Endothelial cell of umbilical vein (primary cell): ENCODE data around the gene VPS35L. TPM values are rescaled to one million over a fixed set of nuclear protein-coding genes. Genes with fewer than 3 reads are reported as not detected.

Experiments
- BruUV-seq: library from RNA; stranded (reverse); fragments of 400-500 nt; replicated peaks from 2 replicates; lab custom pipeline; 2021; lab: Mats Ljungman, UMichigan
- CTCF ChIA-PET: fragments of 300-600, 350-600 bp; sonication (Branson Sonifier 250); formaldehyde crosslinking; loops from one replicate; lab custom pipeline; 2021; ENCODE audit warnings: antibody characterized with exemption, inconsistent platforms; lab: Charles Lee
- POLR2A ChIA-PET: fragments of 300-600, 350-600 bp; sonication (Branson Sonifier 250); formaldehyde crosslinking; loops from one replicate; lab custom pipeline; 2021; ENCODE audit warnings: antibody characterized with exemption, inconsistent platforms; lab: Charles Lee
- DNase-seq: peaks from one replicate; pipeline ENCODE4 v3.0.0-alpha.2; 2011; ENCODE audit warnings: low read depth, low spot score
- FAIRE-seq: peaks from 2 replicates; lab custom pipeline; 2011; peaks lifted over from hg19 to GRCh38; lab: Jason Lieb, UNC
- H2AFZ ChIP-seq: 2 replicates; pipeline ENCODE4 v1.6.0; 2012; ENCODE audit warnings: low read depth, low read length, control low read depth, inconsistent platforms
- H3K27ac ChIP-seq: 2 replicates; pipeline ENCODE4 v1.5.1; 2011; ENCODE audit warnings: low read depth, mild to moderate bottlenecking, control low read depth, low read length, moderate library complexity; ENCODE audit not compliant: insufficient read depth
- H3K27me3 ChIP-seq, 2 experiments: 2 replicates each; pipeline versions ENCODE4 v1.6.0 to v1.6.1; 2011; ENCODE audit warnings: low read length in 2 of 2, mixed read lengths in 1 of 2; ENCODE audit not compliant: control insufficient read depth in 2 of 2, insufficient read depth in 2 of 2
- H3K36me3 ChIP-seq, 2 experiments: 2 replicates in 1 of 2; 3 replicates in 1 of 2; pipeline ENCODE4 v1.5.1; 2011; ENCODE audit warnings: low read length in 2 of 2, mild to moderate bottlenecking in 1 of 2, moderate library complexity in 1 of 2; ENCODE audit not compliant: control insufficient read depth in 2 of 2, insufficient read depth in 2 of 2; ENCODE audit errors: extremely low read depth in 1 of 2
- H3K4me1 ChIP-seq: 3 replicates; pipeline ENCODE4 v1.5.1; 2011; ENCODE audit warnings: mild to moderate bottlenecking, low read length; ENCODE audit not compliant: control insufficient read depth, insufficient read depth; ENCODE audit errors: extremely low read depth
- H3K4me2 ChIP-seq: 2 replicates; pipeline ENCODE4 v1.6.1; 2011; ENCODE audit warnings: low read length, control low read depth, mixed read lengths; ENCODE audit not compliant: insufficient read depth
- H3K4me3 ChIP-seq, 3 experiments: fragments of 200-600 bp in 1 of 3; sonication (generic), shearing (Covaris generic) in 1 of 3; replicated peaks in 1 of 3; 2 replicates each; pipeline ENCODE4 v1.5.1; 2011 to 2016; ENCODE audit warnings: control low read depth in 3 of 3, low read length in 3 of 3, mild to moderate bottlenecking in 2 of 3, inconsistent platforms in 1 of 3, low read depth in 1 of 3, moderate library complexity in 1 of 3; ENCODE audit not compliant: insufficient read depth in 1 of 3
- H3K79me2 ChIP-seq: 2 replicates; pipeline ENCODE4 v1.6.0; 2012; ENCODE audit warnings: low read length, inconsistent platforms; ENCODE audit not compliant: control insufficient read depth, insufficient read depth
- H3K9ac ChIP-seq: replicated peaks from 2 replicates; pipeline ENCODE3; 2011; ENCODE audit warnings: low read length, control low read depth; ENCODE audit not compliant: insufficient read depth; ENCODE audit errors: extremely low read depth
- H3K9me1 ChIP-seq: replicated peaks from 3 replicates; pipeline ENCODE4 v1.6.0; 2011; ENCODE audit warnings: mild to moderate bottlenecking, low read length; ENCODE audit not compliant: control insufficient read depth, insufficient read depth; ENCODE audit errors: extremely low read depth
- H3K9me3 ChIP-seq: replicated peaks from 2 replicates; pipeline ENCODE4 v1.5.1; 2012; ENCODE audit warnings: low read length, inconsistent platforms; ENCODE audit not compliant: control insufficient read depth, insufficient read depth
- H4K20me1 ChIP-seq: replicated peaks from 2 replicates; pipeline ENCODE3; 2011; ENCODE audit warnings: mild to moderate bottlenecking, low read length; ENCODE audit not compliant: control insufficient read depth, insufficient read depth; ENCODE audit errors: extremely low read depth
- CTCF ChIP-seq, 2 donors: IDR thresholded peaks; 1 replicate in 1 of 2; 2 replicates in 1 of 2; pipeline ENCODE4 v1.5.1; 2011; ENCODE audit warnings: low read length in 2 of 2, mild to moderate bottlenecking in 2 of 2, moderate library complexity in 2 of 2, control low read depth in 1 of 2, inconsistent platforms in 1 of 2, low read depth in 1 of 2; ENCODE audit not compliant: insufficient read depth in 1 of 2; ENCODE audit errors: extremely low read depth in 1 of 2
- EZH2 ChIP-seq: IDR thresholded peaks from 2 replicates; pipeline ENCODE4 v1.6.1; 2012; ENCODE audit warnings: borderline replicate concordance, low read depth, mild to moderate bottlenecking, moderate library complexity, low read length, inconsistent platforms; ENCODE audit not compliant: severe bottlenecking
- FOS ChIP-seq: IDR thresholded peaks from 2 replicates; pipeline ENCODE4 v1.6.1; 2011; ENCODE audit warnings: mild to moderate bottlenecking, low read length, moderate library complexity, borderline replicate concordance; ENCODE audit not compliant: insufficient read depth
- GATA2 ChIP-seq: IDR thresholded peaks from 2 replicates; pipeline ENCODE4 v1.7.0; 2011; ENCODE audit warnings: low read depth, mild to moderate bottlenecking, moderate library complexity, mixed read lengths, low read length; ENCODE audit not compliant: insufficient read length, insufficient read depth
- JUN ChIP-seq: IDR thresholded peaks from 2 replicates; pipeline ENCODE4 v1.6.1; 2011; ENCODE audit warnings: borderline replicate concordance, low read depth; ENCODE audit not compliant: insufficient read length, insufficient read depth
- MAX ChIP-seq: IDR thresholded peaks from 2 replicates; pipeline ENCODE4 v1.6.1; 2011; ENCODE audit not compliant: insufficient read depth, insufficient read length
- MYC ChIP-seq: IDR thresholded peaks from one replicate; pipeline ENCODE4 v1.6.1; 2011; ENCODE audit warnings: mild to moderate bottlenecking, low read depth, low read length
- POLR2A ChIP-seq: IDR thresholded peaks from 2 replicates; pipeline ENCODE4 v1.6.1; 2012; ENCODE audit warnings: low read depth, mild to moderate bottlenecking, control low read depth, low read length
- POLR2AphosphoS5 ChIP-seq: IDR thresholded peaks from 2 replicates; pipeline ENCODE4 v1.6.1; 2012; ENCODE audit warnings: low read depth, mild to moderate bottlenecking, control low read depth, low read length, moderate library complexity; ENCODE audit not compliant: insufficient read depth
- dilution Hi-C: fragments of 300-500 bp; cut with MboI; formaldehyde crosslinking; loops from one replicate; pipeline ENCODE4 v1.15.0; 2019; ENCODE audit warnings: low sequenced_read_pairs; ENCODE audit not compliant: extremely low pct_ligation_motif_present
- intact Hi-C: fragments of 100-400 bp; cut with micrococcal nuclease; formaldehyde crosslinking; loops from one replicate; pipeline ENCODE4 v1.10.0; 2022
- polyA plus RNA-seq, 4 experiments: library from polyadenylated mRNA; depleted of rRNA in 3 of 4; stranded (reverse) in 3 of 4; unstranded in 1 of 4; fragments of >200 nt; gene quantifications; 2 replicates each; pipeline versions ENCODE4 v1.2.1 to v1.2.3, GENCODE V29; 2011 to 2012; ENCODE audit warnings: missing spikeins in 1 of 4
- total RNA-seq: library from RNA; stranded (reverse); gene quantifications from 2 replicates; pipeline ENCODE4 v1.2.3, GENCODE V29; 2021

VPS35L gene
- total and polyA plus RNA-seq, 2 donors (not counting 3 experiments of a cell fraction or from before 2014, with no cell fraction given) = 49.1 to 91.1 TPM

GRCh38 chr16:19560078-19560477 is 4.6 kb downstream of the VPS35L start:
- BruUV-seq = no TSS peak
- Histone ChIP-seq H3K9me3 (no peaks in the 10 kb centered on the region), H3K36me3 (no peaks in the 10 kb centered on the region), H3K4me3 (no peak overlapping the region), H3K79me2 (peaks cover 19% of the 10 kb centered on the region), H3K9me1 (no peaks in the 10 kb centered on the region), H3K4me2 (no peak overlapping the region), H3K4me1 (peaks cover 6% of the 10 kb centered on the region), H3K27me3 (no peaks in the 10 kb centered on the region), H3K27ac (no peak overlapping the region), H4K20me1 (peaks cover 3% of the 10 kb centered on the region), H3K9ac (no peak overlapping the region), H2AFZ (no peak overlapping the region)
- TF ChIP-seq GATA2 = no peak
- TF ChIP-seq MYC = no peak
- TF ChIP-seq EZH2 = no peak
- TF ChIP-seq JUN = no peak
- TF ChIP-seq POLR2A = no peak
- no peak for TF ChIP-seq FOS
- TF ChIP-seq MAX = no peak
- TF ChIP-seq CTCF (IDR thresholded peaks at IDR 0.05; ENCODE audit: extremely low read depth in 1 of 2, insufficient read depth in 1 of 2, low read depth in 1 of 2, low read length in 2 of 2) = no peak
- no peak for TF ChIP-seq POLR2AphosphoS5
- FAIRE-seq (no peak), DNase-seq (no peak)
- intact Hi-C loops = no loop called here
- CTCF ChIA-PET = interaction anchor here (0.7 to 2.2 kb wide), 5 partner anchors 24 to 347 kb away, joined by 3 to 8 read pairs (median 4); no protein-coding TSS in a partner anchor
- POLR2A ChIA-PET = no interaction called here
- dilution Hi-C loops = no loop called here
